Activated CD4-positive, alpha-beta memory T cell treated with anti-CD3 and anti-CD28 coated beads, Interleukin-2, amount 10 ng/mL, durations not matched to agents 7 days and 5 days (primary cell): ENCODE data around the gene GULP1. TPM values are rescaled to one million over a fixed set of nuclear protein-coding genes. Genes with fewer than 3 reads are reported as not detected.
"Not testable (repeated sequence)": the region's sequence is repeated elsewhere in the genome, so short reads cannot be mapped to it uniquely, and the experiment has no call there.

Source experiments
- CTCF ChIA-PET: fragments of 350-600 bp; sonication (Branson Sonifier 250); formaldehyde crosslinking; loops from one replicate; lab custom pipeline; 2021; ENCODE audit warnings: antibody characterized with exemption, inconsistent platforms; lab: Charles Lee
- POLR2A ChIA-PET: fragments of 350-600 bp; sonication (Branson Sonifier 250); formaldehyde crosslinking; loops from one replicate; lab custom pipeline; 2021; ENCODE audit warnings: antibody characterized with exemption; lab: Charles Lee
- DNase-seq: peaks from one replicate; pipeline ENCODE4 v3.0.0-alpha.2; 2020
- H3K27ac Mint-ChIP-seq: one replicate; pipeline ENCODE4 v1.8.0; 2021; ENCODE audit warnings: mild to moderate bottlenecking, mixed read lengths
- H3K27me3 Mint-ChIP-seq: one replicate; pipeline ENCODE4 v1.8.0; 2021; ENCODE audit warnings: mixed read lengths
- H3K36me3 Mint-ChIP-seq: one replicate; pipeline ENCODE4 v1.8.0; 2021; ENCODE audit warnings: low read depth, mixed read lengths
- H3K4me1 Mint-ChIP-seq: one replicate; pipeline ENCODE4 v1.8.0; 2021; ENCODE audit warnings: mixed read lengths
- H3K4me3 Mint-ChIP-seq: one replicate; pipeline ENCODE4 v1.8.0; 2021; ENCODE audit warnings: mild to moderate bottlenecking, mixed read lengths
- H3K9me3 Mint-ChIP-seq: one replicate; pipeline ENCODE4 v1.8.0; 2021; ENCODE audit warnings: mixed read lengths
- total RNA-seq, 2 experiments: library from RNA; stranded (reverse); gene quantifications; one replicate each; pipeline ENCODE4 v1.2.3, GENCODE V29; 2021

GULP1 gene
- total RNA-seq, 2 experiments from 2014 or later: not detected

- ChIA-PET CTCF (no interaction called here), POLR2A (no interaction called here)
- Mint-ChIP-seq H3K36me3 (no peaks in the 10 kb centered on the region), H3K27me3 (peaks cover 30% of the 10 kb centered on the region), H3K9me3 (no peaks in the 10 kb centered on the region), H3K4me1 (peaks cover 4% of the 10 kb centered on the region), H3K4me3 (no peak overlapping the region), H3K27ac (no peak overlapping the region)
- no peak for DNase-seq
Measured at GRCh38 chr2:188295067-188295685, 3.5 kb downstream of the GULP1 start.

DNA sequence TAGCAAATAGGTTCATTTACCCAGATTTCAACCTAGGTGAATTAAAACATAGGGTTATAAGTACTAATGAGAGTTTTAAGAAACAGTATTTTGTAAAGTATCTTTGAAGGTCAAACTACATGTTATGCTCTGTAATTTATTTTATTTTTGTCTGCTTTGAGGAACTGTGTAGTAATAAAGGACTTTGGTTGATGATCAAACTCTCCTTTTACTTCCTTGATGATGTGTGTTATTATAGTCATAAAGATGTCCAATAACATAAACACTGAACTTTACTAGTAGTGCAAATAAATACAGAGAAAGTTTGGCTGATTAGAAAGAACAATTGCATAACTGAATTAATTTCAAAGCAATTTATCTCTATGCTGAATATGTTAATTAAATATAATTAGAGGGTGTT lies 6.3 kb downstream of the GULP1 start:
- CTCF ChIA-PET: no interaction called here
- no peak for DNase-seq
- Mint-ChIP-seq H3K27me3 (peaks cover 11% of the 10 kb centered on the region), H3K27ac (no peak overlapping the region), H3K4me3 (no peak overlapping the region), H3K36me3 (no peaks in the 10 kb centered on the region), H3K4me1 (no peaks in the 10 kb centered on the region), H3K9me3 (no peaks in the 10 kb centered on the region)
- POLR2A ChIA-PET: no interaction called here

GRCh38 chr2:188298937-188299371 lies 7.3 kb downstream of the GULP1 start:
- POLR2A ChIA-PET, CTCF ChIA-PET, DNase-seq, H3K4me3 Mint-ChIP-seq, H3K27me3 Mint-ChIP-seq, H3K27ac Mint-ChIP-seq, H3K36me3 Mint-ChIP-seq, H3K9me3 Mint-ChIP-seq, H3K4me1 Mint-ChIP-seq: not testable (repeated sequence)

- no peak for DNase-seq
- Mint-ChIP-seq H3K9me3 (no peaks in the 10 kb centered on the region), H3K4me1 (no peaks in the 10 kb centered on the region), H3K4me3 (no peak overlapping the region), H3K27me3 (no peaks in the 10 kb centered on the region), H3K36me3 (no peaks in the 10 kb centered on the region), H3K27ac (no peak overlapping the region)
- ChIA-PET POLR2A (no interaction called here), CTCF (no interaction called here)
Measured at GRCh38 chr2:188303363-188304031, 11.8 kb downstream of the GULP1 start.

DNA sequence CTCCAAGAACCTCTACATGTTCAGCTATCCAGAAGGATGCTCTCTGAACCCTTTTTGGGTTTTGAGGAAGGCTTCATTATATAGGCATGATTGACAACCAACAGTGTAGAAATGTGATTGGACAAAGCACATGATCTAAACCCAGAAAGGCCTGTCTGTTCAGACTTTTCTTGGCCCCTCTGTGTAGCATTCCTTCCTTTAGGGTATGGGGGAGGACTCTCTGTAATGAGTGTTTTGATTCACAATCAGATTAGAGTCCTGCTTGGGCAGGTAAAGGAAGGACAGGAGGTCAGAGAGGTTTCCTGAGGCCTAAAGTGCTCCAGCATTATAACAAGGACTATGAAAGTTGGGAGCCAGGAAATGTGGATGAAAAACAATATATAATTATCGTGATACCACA lies 13.6 kb downstream of the GULP1 start:
- Mint-ChIP-seq H3K9me3 (no peaks in the 10 kb centered on the region), H3K36me3 (no peaks in the 10 kb centered on the region), H3K4me1 (no peaks in the 10 kb centered on the region), H3K27me3 (no peaks in the 10 kb centered on the region), H3K27ac (no peak overlapping the region), H3K4me3 (no peak overlapping the region)
- POLR2A ChIA-PET: no interaction called here
- no peak for DNase-seq
- CTCF ChIA-PET: no interaction called here

DNA sequence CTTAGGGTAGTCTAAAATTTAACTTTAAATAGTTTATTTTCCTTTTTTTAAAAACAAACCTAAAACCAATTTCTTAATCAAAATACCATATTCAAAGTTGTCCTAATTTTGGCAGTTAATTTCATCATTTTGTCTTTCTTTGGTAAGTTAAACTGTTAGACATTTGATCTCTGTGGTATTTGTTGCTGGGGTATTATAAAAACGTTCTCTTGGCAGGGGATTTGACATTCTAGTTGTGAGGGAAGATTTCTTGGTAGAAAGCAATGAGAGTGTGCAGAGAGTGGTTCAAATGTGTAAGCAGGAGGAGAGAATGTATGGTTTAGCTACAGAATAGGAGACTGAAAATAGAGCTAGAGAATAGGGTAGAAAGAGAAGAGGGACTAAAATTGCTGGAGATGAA lies 14.6 kb downstream of the GULP1 start:
- Mint-ChIP-seq H3K4me1 (no peaks in the 10 kb centered on the region), H3K9me3 (no peaks in the 10 kb centered on the region), H3K27ac (no peak overlapping the region), H3K36me3 (no peaks in the 10 kb centered on the region), H3K4me3 (no peak overlapping the region), H3K27me3 (no peaks in the 10 kb centered on the region)
- ChIA-PET CTCF (no interaction called here), POLR2A (no interaction called here)
- DNase-seq: no peak

DNA sequence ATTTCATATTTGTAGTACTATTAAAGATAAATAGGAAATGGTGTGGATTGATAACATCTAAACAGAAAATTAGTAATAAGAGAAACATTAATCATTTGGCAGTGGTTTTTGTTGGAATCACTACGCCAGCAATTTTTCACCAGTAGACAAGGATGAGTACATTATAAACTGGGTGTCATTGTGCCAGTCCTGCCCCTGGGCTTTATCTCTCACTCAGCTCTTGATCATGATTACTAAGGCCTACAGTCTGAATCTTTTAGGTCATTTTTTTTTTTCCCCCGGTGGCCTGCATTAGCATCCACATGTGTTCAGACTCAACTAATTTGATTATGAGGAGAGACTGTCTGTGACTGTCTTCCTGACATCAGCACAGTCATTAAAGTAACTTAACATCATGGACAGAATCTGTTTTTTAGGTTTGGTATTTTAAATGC lies 16.2 kb downstream of the GULP1 start:
- H3K4me3 Mint-ChIP-seq: no peak overlapping the region
- CTCF ChIA-PET: interaction anchor here (1.4 kb wide), 1 partner anchor 10 kb away, joined by 5 read pairs; no protein-coding TSS in a partner anchor
- H3K27me3 Mint-ChIP-seq: no peaks in the 10 kb centered on the region
- peaks cover 3% of the 10 kb centered on the region for H3K9me3 Mint-ChIP-seq
- no peaks in the 10 kb centered on the region for H3K4me1 Mint-ChIP-seq
- no peak overlapping the region for H3K27ac Mint-ChIP-seq
- no peak for DNase-seq
- no peaks in the 10 kb centered on the region for H3K36me3 Mint-ChIP-seq
- POLR2A ChIA-PET: no interaction called here

GRCh38 chr2:188308483-188308882 lies 16.8 kb downstream of the GULP1 start:
- ChIA-PET CTCF (interaction anchor here (1.4 kb wide), 1 partner anchor 10 kb away, joined by 5 read pairs; no protein-coding TSS in a partner anchor), POLR2A (no interaction called here)
- DNase-seq: no peak
- Mint-ChIP-seq H3K27ac (no peak overlapping the region), H3K36me3 (no peaks in the 10 kb centered on the region), H3K4me3 (no peak overlapping the region), H3K9me3 (peaks cover 4% of the 10 kb centered on the region), H3K4me1 (no peaks in the 10 kb centered on the region), H3K27me3 (no peaks in the 10 kb centered on the region)

- H3K36me3 Mint-ChIP-seq: no peaks in the 10 kb centered on the region
- no peak overlapping the region for H3K27ac Mint-ChIP-seq
- H3K4me3 Mint-ChIP-seq: no peak overlapping the region
- no peaks in the 10 kb centered on the region for H3K27me3 Mint-ChIP-seq
- H3K4me1 Mint-ChIP-seq: no peaks in the 10 kb centered on the region
- ChIA-PET POLR2A (no interaction called here), CTCF (no interaction called here)
- no peak for DNase-seq
- H3K9me3 Mint-ChIP-seq: peaks cover 4% of the 10 kb centered on the region
Measured at GRCh38 chr2:188309364-188309763, 17.7 kb downstream of the GULP1 start.

GRCh38 chr2:188314314-188315054 lies 22.8 kb downstream of the GULP1 start:
- peaks cover 4% of the 10 kb centered on the region for H3K9me3 Mint-ChIP-seq
- H3K27me3 Mint-ChIP-seq: no peaks in the 10 kb centered on the region
- no peaks in the 10 kb centered on the region for H3K36me3 Mint-ChIP-seq
- POLR2A ChIA-PET: no interaction called here
- DNase-seq: no peak
- no peaks in the 10 kb centered on the region for H3K4me1 Mint-ChIP-seq
- H3K27ac Mint-ChIP-seq: no peak overlapping the region
- no peak overlapping the region for H3K4me3 Mint-ChIP-seq
- CTCF ChIA-PET: no interaction called here

DNA sequence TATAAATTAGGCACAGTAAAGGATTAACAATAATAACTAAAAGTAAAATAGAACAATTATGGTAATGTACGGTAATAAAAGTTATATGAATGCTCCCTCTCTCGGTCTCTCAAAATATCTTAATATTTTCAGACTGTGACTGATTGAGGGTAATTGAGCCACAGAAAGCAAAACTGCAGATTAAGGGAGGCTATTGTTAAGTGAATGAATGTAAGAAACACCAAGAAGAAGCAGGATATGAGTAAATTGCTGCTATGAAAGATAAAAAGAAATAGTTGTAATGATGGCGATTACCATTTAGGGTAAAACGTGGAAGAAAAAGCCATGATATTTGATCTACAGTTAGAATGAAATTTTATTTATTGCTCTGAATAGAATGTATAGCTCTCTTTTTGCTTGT lies 24.1 kb downstream of the GULP1 start:
- CTCF ChIA-PET: no interaction called here
- no peak overlapping the region for H3K4me3 Mint-ChIP-seq
- H3K4me1 Mint-ChIP-seq: no peaks in the 10 kb centered on the region

GRCh38 chr2:188316342-188316741 lies 24.7 kb downstream of the GULP1 start:
- no peak overlapping the region for H3K4me3 Mint-ChIP-seq
- no peak for DNase-seq
- H3K36me3 Mint-ChIP-seq: no peaks in the 10 kb centered on the region
- ChIA-PET CTCF (no interaction called here), POLR2A (no interaction called here)
- no peak overlapping the region for H3K27ac Mint-ChIP-seq
- no peaks in the 10 kb centered on the region for H3K27me3 Mint-ChIP-seq
- no peaks in the 10 kb centered on the region for H3K4me1 Mint-ChIP-seq
- H3K9me3 Mint-ChIP-seq: peaks cover 4% of the 10 kb centered on the region

More for the DNA sequence above, 24.1 kb downstream of the GULP1 start:
- POLR2A ChIA-PET: no interaction called here
- Mint-ChIP-seq H3K27ac (no peak overlapping the region), H3K27me3 (no peaks in the 10 kb centered on the region), H3K36me3 (no peaks in the 10 kb centered on the region), H3K9me3 (peaks cover 4% of the 10 kb centered on the region)
- DNase-seq: no peak

DNA sequence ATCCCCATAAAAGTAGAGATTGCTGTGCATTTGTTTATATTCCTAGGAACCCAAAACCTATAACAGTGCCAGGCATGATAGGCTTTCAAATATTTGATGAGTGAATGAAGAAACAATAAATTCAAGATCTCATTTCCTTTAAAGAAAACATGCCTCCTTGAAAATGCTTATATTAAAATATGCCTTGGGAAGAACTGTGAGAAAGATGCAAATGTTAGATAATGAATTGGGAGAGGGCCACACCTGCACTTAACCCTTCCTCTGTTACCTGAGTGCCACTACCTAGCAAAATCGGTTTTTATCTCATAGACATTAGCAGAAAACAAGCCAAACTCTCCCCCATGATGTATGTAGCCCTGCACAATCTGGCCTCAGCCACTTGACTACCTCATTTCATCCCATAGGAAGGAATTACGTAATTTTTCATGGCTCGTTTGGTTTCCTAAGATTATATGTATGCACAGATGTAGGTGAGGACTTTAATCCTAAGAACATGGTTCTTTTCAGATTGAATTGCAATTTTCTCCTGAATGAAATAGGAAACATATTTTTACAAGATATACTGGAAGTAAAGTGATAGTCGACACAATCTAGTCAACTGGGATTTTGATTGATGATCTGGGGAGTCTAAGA lies 25.2 kb downstream of the GULP1 start:
- ChIA-PET POLR2A (no interaction called here), CTCF (no interaction called here)
- no peaks in the 10 kb centered on the region for H3K36me3 Mint-ChIP-seq
- no peaks in the 10 kb centered on the region for H3K4me1 Mint-ChIP-seq
- H3K9me3 Mint-ChIP-seq: peaks cover 4% of the 10 kb centered on the region
- H3K27me3 Mint-ChIP-seq: no peaks in the 10 kb centered on the region
- H3K4me3 Mint-ChIP-seq: no peak overlapping the region
- no peak for DNase-seq
- H3K27ac Mint-ChIP-seq: no peak overlapping the region
